ENCODE data around the gene CA10. TPM values are rescaled to one million over a fixed set of nuclear protein-coding genes. Genes with fewer than 3 reads are reported as not detected.

The CA10 gene
- total and polyA plus RNA-seq, 2 of the 4 experiments (the other 2 are of a cell fraction) = not detected

DNA sequence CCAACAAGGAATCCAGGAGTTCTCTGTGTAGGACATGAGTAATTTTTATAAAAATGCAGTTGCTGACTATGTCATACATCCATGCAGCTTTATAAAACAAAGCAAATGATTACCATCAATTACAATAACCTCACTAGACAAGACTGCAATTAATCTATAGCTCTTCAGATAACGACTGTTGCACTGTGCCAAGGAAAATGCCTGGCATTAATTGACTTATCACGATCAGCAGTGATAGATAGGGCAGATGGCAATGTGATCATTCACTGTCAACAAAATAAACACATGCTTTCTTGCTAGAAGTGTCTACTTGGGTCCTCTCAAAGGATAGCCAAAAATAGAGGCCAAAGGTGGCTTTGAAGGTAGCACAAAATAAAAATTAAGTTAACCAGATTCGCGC is 415.0 kb downstream of the CA10 start:
- BruUV-seq (replicated peaks) = no TSS peak
- dilution Hi-C loops (cut with HindIII; ENCODE audit: low sequenced_read_pairs, unreplicated experiment) (no loop called here), in situ Hi-C loops (cut with MboI; ENCODE audit: low sequenced_read_pairs) (no loop called here), intact Hi-C loops (cut with micrococcal nuclease) (no loop called here)
- H3K9ac ChIP-seq (ENCODE audit: low read depth, low read length) = no peak overlapping the region
- H4K91ac ChIP-seq (ENCODE audit: insufficient read depth, low read depth, low read length) = no peak overlapping the region
- H3K56ac ChIP-seq (ENCODE audit: extremely low read depth, insufficient read depth, low read length) = no peak overlapping the region
- no peak overlapping the region for H3K27ac ChIP-seq (ENCODE audit: insufficient read depth, low read length)
- no peak overlapping the region for H2BK5ac ChIP-seq (ENCODE audit: low read depth, low read length, poor library complexity, severe bottlenecking)
- H2BK20ac ChIP-seq (ENCODE audit: low read depth, low read length) = no peak overlapping the region
- H3K4me1 ChIP-seq (ENCODE audit: control insufficient read depth, insufficient read depth, low read length) = no peaks in the 10 kb centered on the region
- no peak overlapping the region for H3K4me3 ChIP-seq (ENCODE audit: insufficient read depth, low read depth, low read length)
- peaks cover 13% of the 10 kb centered on the region for H3K9me3 ChIP-seq (ENCODE audit: control insufficient read depth, insufficient read depth, low read length)
- no peak overlapping the region for H2AK9ac ChIP-seq (replicated peaks; ENCODE audit: low read depth, low read length, poor library complexity)
- no peaks in the 10 kb centered on the region for H3K27me3 ChIP-seq (ENCODE audit: control insufficient read depth, insufficient read depth, low read length)
- H2AK5ac ChIP-seq (ENCODE audit: low read depth, low read length) = no peak overlapping the region
- no peak overlapping the region for H3K4me2 ChIP-seq (ENCODE audit: low read depth, low read length)
- ATAC-seq (ENCODE audit: low read depth) (no peak), DNase-seq (no peak)
- no peaks in the 10 kb centered on the region for H3K9me1 ChIP-seq (ENCODE audit: insufficient read depth, low read length)
- no peak overlapping the region for H3K18ac ChIP-seq (ENCODE audit: low read depth, low read length)
- H2BK15ac ChIP-seq (ENCODE audit: low read depth, low read length) = no peak overlapping the region
- no peak overlapping the region for H3K4ac ChIP-seq (ENCODE audit: low read depth, low read length)
- no peak overlapping the region for H2AFZ ChIP-seq (replicated peaks; ENCODE audit: low read length, poor library complexity)
- ChIA-PET POLR2A (ENCODE audit: unreplicated experiment) (no interaction called here), CTCF (interaction anchor here (1.3 kb wide), 1 partner anchor 21 kb away, joined by 3 read pairs; no protein-coding TSS in a partner anchor)
- H3K36me3 ChIP-seq (ENCODE audit: control insufficient read depth, insufficient read depth, low read length) = no peaks in the 10 kb centered on the region
- H4K20me1 ChIP-seq (ENCODE audit: insufficient read depth, low read length) = no peaks in the 10 kb centered on the region
- H4K5ac ChIP-seq (ENCODE audit: low read depth, low read length) = no peak overlapping the region
- TF ChIP-seq MAFK (IDR thresholded peaks at IDR 0.05; ENCODE audit: low read depth, low read length) (no peak), SMC3 (IDR thresholded peaks at IDR 0.05; ENCODE audit: low read depth, low read length) (no peak), MXI1 (IDR thresholded peaks at IDR 0.05; ENCODE audit: borderline replicate concordance, low read depth, low read length) (no peak), CEBPB (IDR thresholded peaks at IDR 0.05; ENCODE audit: low read depth, low read length) (no peak), BHLHE40 (IDR thresholded peaks at IDR 0.05; ENCODE audit: low read depth, low read length) (no peak), MAZ (IDR thresholded peaks at IDR 0.05; ENCODE audit: borderline replicate concordance, low read depth, low read length) (no peak), FOS (IDR thresholded peaks at IDR 0.05; ENCODE audit: low read depth, low read length) (no peak), NFE2L2 (IDR thresholded peaks at IDR 0.05; ENCODE audit: low read depth, low read length) (no peak)
- TF ChIP-seq, protein P1, sequence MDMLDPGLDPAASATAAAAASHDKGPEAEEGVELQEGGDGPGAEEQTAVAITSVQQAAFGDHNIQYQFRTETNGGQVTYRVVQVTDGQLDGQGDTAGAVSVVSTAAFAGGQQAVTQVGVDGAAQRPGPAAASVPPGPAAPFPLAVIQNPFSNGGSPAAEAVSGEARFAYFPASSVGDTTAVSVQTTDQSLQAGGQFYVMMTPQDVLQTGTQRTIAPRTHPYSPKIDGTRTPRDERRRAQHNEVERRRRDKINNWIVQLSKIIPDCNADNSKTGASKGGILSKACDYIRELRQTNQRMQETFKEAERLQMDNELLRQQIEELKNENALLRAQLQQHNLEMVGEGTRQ (IDR thresholded peaks at IDR 0.05; ENCODE audit: low read depth, low read length) = no peak
- H2BK120ac ChIP-seq (ENCODE audit: low read depth, low read length) = no peak overlapping the region
- no peaks in the 10 kb centered on the region for H3K79me1 ChIP-seq (ENCODE audit: low read depth in 1 of 2, low read length in 2 of 2)
- H4K8ac ChIP-seq (ENCODE audit: low read depth in 2 of 2, low read length in 2 of 2) = no peak overlapping the region
- no CpG with 5 or more reads among the region's 4 CpGs for WGBS, 2 experiments (ENCODE audit: extremely low coverage in 2 of 2, insufficient read length in 1 of 2)
- H3K23ac ChIP-seq (ENCODE audit: low read depth, low read length) = no peak overlapping the region
- no peak overlapping the region for H3K14ac ChIP-seq (replicated peaks; ENCODE audit: low read depth, low read length)
